Esophagus muscularis mucosa (tissue), 4 donors: Measurements from ENCODE around the gene GRHL1. TPM values are rescaled to one million over a fixed set of nuclear protein-coding genes. Genes with fewer than 3 reads are reported as not detected.

ENCODE experiments used
- DNase-seq: peaks from one replicate; pipeline ENCODE4 v3.0.0-alpha.2; 2017; ENCODE audit errors: extremely low spot score
- H3K27ac ChIP-seq, 4 donors: fragments of 200-600 bp; sonication (generic); replicated peaks in 1 of 4; 1 replicate in 3 of 4; 2 replicates in 1 of 4; pipeline ENCODE4 v1.5.1; 2016 to 2019; ENCODE audit warnings: mild to moderate bottlenecking in 1 of 4
- H3K27me3 ChIP-seq, 4 donors: fragments of 200-600 bp; sonication (generic); one replicate each; pipeline versions ENCODE4 v1.5.1 to v1.6.0; 2016 to 2019
- H3K36me3 ChIP-seq, 4 donors: fragments of 200-600 bp; sonication (generic); one replicate each; pipeline ENCODE4 v1.5.1; 2016 to 2019
- H3K4me1 ChIP-seq, 4 donors: fragments of 200-600 bp; sonication (generic); one replicate each; pipeline ENCODE4 v1.5.1; 2016 to 2019
- H3K4me3 ChIP-seq, 4 donors: fragments of 200-600 bp; sonication (generic); 1 replicate in 2 of 4; 2 replicates in 2 of 4; pipeline ENCODE4 v1.5.1; 2016 to 2019; ENCODE audit warnings: mild to moderate bottlenecking in 4 of 4, moderate library complexity in 1 of 4
- H3K9me3 ChIP-seq, 4 donors: fragments of 200-600 bp; sonication (generic); 1 replicate in 3 of 4; 2 replicates in 1 of 4; pipeline ENCODE4 v1.5.1; 2016 to 2019
- EP300 ChIP-seq: sonication (generic); formaldehyde crosslinking; IDR thresholded peaks from one replicate; pipeline ENCODE4 v1.6.1; 2017; ENCODE audit warnings: antibody characterized with exemption
- POLR2A ChIP-seq: fragments of 450-650 bp; IDR thresholded peaks from one replicate; pipeline ENCODE4 v1.6.1; 2017; ENCODE audit warnings: antibody characterized with exemption, moderate library complexity, mild to moderate bottlenecking, low read depth
- POLR2AphosphoS5 ChIP-seq, 2 donors: sonication (generic); formaldehyde crosslinking; IDR thresholded peaks; one replicate each; pipeline ENCODE4 v1.6.1; 2017; ENCODE audit warnings: antibody characterized with exemption in 2 of 2
- WGBS: methylation state at CpG from one replicate; pipeline ENCODE4 v1.1.5; 2018; 5-methylcytosine and 5-hydroxymethylcytosine counted together
- intact Hi-C: fragments of 100-400 bp; cut with DNase I; formaldehyde crosslinking; loops from one replicate; pipeline ENCODE4 v1.15.1; 2023
- total RNA-seq, 4 donors: library from RNA; depleted of rRNA; stranded (reverse); fragments of >200 nt; gene quantifications; one replicate each; pipeline versions ENCODE4 v1.1.0 to v1.2.1, GENCODE V29; 2016
- TF ChIP-seq, protein P1 (sequence below), 3 experiments: fragments of 200-600 bp in 2 of 3; fragments of 450-650 bp in 1 of 3; sonication (generic) in 2 of 3; IDR thresholded peaks; one replicate each; pipeline ENCODE4 v1.5.1; 2017 to 2019; ENCODE audit warnings: antibody characterized with exemption in 3 of 3, mild to moderate bottlenecking in 2 of 3, moderate library complexity in 1 of 3

The GRHL1 gene
- total RNA-seq, 4 donors from 2014 or later, result 0.86 to 5.1 (median 2.6) TPM

DNA sequence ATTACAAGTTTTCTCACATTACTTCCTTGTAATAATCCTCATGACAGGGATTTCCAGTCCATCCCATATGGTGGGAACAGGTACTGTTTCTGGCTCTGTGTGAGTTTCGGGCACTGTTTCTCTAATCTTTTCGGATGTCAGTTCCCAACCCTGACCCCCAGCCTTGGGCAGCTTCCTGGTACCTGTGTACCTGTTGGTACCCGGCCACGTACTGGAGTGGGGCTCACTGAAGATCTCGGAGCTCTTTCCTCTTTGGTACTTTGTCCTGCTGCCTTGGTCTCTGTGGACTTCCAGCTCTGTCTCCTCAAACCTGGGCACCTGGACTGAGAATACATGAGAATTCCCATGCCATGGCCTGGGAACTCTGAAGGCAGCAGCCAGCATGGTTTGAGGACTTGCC, 36.8 kb downstream of the GRHL1 start:
- Histone ChIP-seq H3K4me3 (no peak overlapping the region), H3K27ac (no peak overlapping the region), H3K27me3 (no peaks in the 10 kb centered on the region), H3K9me3 (no peaks in the 10 kb centered on the region), H3K4me1 (peaks cover 16 to 44% (median 34%) of the 10 kb centered on the region in 4 donors), H3K36me3 (peaks cover 0 to 4% (median 0%) of the 10 kb centered on the region in 4 donors)
- TF ChIP-seq EP300 (no peak), POLR2AphosphoS5 (IDR thresholded peaks at IDR 0.05) (no peak), POLR2A (no peak)
- TF ChIP-seq, protein P1, sequence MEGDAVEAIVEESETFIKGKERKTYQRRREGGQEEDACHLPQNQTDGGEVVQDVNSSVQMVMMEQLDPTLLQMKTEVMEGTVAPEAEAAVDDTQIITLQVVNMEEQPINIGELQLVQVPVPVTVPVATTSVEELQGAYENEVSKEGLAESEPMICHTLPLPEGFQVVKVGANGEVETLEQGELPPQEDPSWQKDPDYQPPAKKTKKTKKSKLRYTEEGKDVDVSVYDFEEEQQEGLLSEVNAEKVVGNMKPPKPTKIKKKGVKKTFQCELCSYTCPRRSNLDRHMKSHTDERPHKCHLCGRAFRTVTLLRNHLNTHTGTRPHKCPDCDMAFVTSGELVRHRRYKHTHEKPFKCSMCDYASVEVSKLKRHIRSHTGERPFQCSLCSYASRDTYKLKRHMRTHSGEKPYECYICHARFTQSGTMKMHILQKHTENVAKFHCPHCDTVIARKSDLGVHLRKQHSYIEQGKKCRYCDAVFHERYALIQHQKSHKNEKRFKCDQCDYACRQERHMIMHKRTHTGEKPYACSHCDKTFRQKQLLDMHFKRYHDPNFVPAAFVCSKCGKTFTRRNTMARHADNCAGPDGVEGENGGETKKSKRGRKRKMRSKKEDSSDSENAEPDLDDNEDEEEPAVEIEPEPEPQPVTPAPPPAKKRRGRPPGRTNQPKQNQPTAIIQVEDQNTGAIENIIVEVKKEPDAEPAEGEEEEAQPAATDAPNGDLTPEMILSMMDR (IDR thresholded peaks at IDR 0.05), result no peak
- WGBS, result 95% methylated on average over 5 of the region's 5 CpGs
- DNase-seq, result no peak
- intact Hi-C loops, result no loop called here

DNA sequence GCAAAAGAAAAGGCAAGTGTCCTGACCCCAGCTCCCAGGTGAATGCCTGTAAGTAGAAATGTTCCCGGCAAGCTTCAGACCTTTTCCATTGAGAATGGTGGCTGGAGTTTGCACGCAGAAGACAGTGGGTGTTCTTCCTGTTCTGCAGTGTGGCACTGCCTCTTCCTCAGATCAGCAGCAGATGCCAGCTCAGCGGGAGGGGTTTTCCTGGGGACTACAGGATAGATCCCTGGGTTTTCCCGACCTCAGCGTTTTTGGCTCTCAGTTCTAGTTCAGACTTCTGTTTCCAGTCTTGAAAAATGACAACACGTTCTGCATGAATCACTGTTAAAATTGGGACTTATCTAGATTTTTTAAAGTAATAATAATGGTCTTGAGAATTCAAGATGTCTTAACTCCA, 39.2 kb downstream of the GRHL1 start:
- no peaks in the 10 kb centered on the region for H3K27me3 ChIP-seq
- H3K4me3 ChIP-seq, result no peak overlapping the region
- H3K36me3 ChIP-seq, result peaks cover 0 to 4% (median 0%) of the 10 kb centered on the region in 4 donors
- DNase-seq, result no peak
- peak in 1 of 2 donors; percentile 16 for TF ChIP-seq POLR2AphosphoS5 (IDR thresholded peaks at IDR 0.05)
- TF ChIP-seq EP300, result no peak
- no peaks in the 10 kb centered on the region for H3K9me3 ChIP-seq
- peaks cover 0 to 24% (median 16%) of the 10 kb centered on the region in 4 donors for H3K4me1 ChIP-seq
- intact Hi-C loops, result no loop called here
- 49% methylated on average over 6 of the region's 6 CpGs for WGBS
- H3K27ac ChIP-seq, result peak overlapping the region in 1 of 4 donors; percentile 2

DNA sequence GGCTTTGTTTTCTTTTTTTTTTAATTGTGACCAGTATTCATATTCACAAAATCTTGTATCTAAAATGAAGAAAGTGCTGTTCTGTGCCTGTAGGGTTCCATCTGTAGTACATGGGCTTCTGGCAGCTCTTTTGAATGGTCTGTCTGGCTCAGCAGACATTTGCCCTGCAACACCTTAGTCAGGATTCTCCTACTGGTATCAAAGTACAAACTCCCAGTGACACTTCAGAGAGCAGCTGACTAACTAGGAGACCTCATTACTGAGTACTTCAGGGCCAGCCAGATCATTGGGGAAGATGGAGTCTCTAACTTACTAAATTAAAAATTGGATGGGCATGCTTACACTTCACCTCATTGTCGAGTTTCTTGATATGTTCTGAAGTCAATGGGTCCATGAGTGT, 39.7 kb downstream of the GRHL1 start:
- no peak overlapping the region for H3K4me3 ChIP-seq
- H3K27me3 ChIP-seq, result no peaks in the 10 kb centered on the region
- peaks cover 0 to 20% (median 14%) of the 10 kb centered on the region in 4 donors for H3K4me1 ChIP-seq
- no peak for DNase-seq
- TF ChIP-seq, protein P1 (IDR thresholded peaks at IDR 0.05), result no peak
- no peak for TF ChIP-seq POLR2AphosphoS5 (IDR thresholded peaks at IDR 0.05)
- WGBS, result 81% methylated on average over 1 of the region's 1 CpG
- intact Hi-C loops, result no loop called here
- no peaks in the 10 kb centered on the region for H3K9me3 ChIP-seq
- peaks cover 0 to 4% (median 0%) of the 10 kb centered on the region in 4 donors for H3K36me3 ChIP-seq
- no peak overlapping the region for H3K27ac ChIP-seq

DNA sequence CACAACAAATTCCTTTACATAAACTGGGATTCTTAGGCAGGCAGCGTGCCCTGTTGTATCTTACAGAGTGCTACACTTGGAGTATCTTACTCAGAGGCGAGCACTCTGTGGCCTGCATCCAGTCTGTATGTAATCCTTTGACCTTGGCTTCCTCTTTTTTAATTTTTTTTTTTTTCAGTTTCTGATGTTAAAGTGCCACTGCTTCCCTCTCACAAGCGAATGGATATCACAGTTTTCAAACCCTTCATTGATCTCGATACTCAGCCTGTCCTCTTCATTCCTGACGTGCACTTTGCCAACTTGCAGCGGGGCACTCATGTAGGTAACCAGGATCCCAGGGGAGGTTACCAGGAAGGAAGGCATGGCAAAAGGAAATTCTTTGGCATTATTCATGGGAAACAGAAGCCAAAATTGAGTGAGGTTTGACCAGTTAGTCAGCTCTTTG, 40.4 kb downstream of the GRHL1 start:
- no peak for DNase-seq
- no peak overlapping the region for H3K4me3 ChIP-seq
- no peaks in the 10 kb centered on the region for H3K27me3 ChIP-seq
- H3K36me3 ChIP-seq, result peaks cover 0 to 2% (median 0%) of the 10 kb centered on the region in 4 donors
- intact Hi-C loops, result no loop called here
- H3K9me3 ChIP-seq, result no peaks in the 10 kb centered on the region
- no peak for TF ChIP-seq POLR2A
- no peak for TF ChIP-seq EP300
- H3K27ac ChIP-seq, result no peak overlapping the region
- H3K4me1 ChIP-seq, result peaks cover 0 to 22% (median 14%) of the 10 kb centered on the region in 4 donors
- WGBS, result 81% methylated on average over 6 of the region's 6 CpGs

DNA sequence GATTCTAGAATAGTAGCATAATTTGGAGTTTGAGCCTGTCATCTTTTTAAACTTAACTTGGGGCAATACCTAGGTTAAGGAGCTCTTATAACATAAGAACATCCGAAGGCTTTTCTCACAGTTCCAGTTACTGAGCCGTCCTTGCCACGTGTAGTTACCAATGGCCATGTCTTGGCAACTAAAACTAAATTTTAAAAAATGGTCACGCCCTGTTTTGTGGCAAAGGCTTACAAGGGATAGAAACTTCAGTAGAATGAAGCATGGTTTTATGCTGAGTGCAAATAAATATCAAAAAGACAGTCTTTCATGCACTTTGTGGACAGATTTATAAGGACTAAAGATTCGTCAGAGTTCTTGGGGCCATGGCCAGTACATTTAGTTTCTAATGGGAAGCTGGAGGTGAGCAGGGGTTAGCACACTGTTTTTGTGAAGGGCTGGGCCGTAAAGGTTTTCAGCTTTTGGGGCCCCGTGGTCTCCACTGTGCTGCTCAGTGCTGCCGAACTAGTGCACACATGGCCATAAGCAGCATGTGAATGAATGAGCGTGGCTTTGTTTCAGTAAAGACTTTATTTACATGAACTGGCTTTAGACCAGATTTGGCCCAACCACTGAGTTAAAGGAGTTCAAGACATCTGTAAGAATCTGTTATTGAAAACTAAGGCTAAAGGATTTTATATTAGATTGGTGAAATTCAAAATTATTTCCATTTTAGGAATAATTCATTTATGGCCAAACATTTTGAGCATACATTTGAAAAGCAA, 41.1 kb downstream of the GRHL1 start:
- Histone ChIP-seq H3K4me1 (peaks cover 0 to 27% (median 14%) of the 10 kb centered on the region in 4 donors), H3K9me3 (no peaks in the 10 kb centered on the region), H3K27ac (no peak overlapping the region), H3K4me3 (no peak overlapping the region), H3K27me3 (no peaks in the 10 kb centered on the region), H3K36me3 (no peaks in the 10 kb centered on the region)
- intact Hi-C loops, result no loop called here
- TF ChIP-seq EP300 (no peak), POLR2AphosphoS5 (IDR thresholded peaks at IDR 0.05) (no peak), POLR2A (no peak)
- TF ChIP-seq, protein P1 (IDR thresholded peaks at IDR 0.05), result no peak
- WGBS, result 89% methylated on average over 9 of the region's 9 CpGs
- no peak for DNase-seq
